ENCODE results near the gene SCIMP. TPM values are rescaled to one million over a fixed set of nuclear protein-coding genes. Genes with fewer than 3 reads are reported as not detected.

SCIMP gene
- total RNA-seq, result not detected in 2 replicates

DNA sequence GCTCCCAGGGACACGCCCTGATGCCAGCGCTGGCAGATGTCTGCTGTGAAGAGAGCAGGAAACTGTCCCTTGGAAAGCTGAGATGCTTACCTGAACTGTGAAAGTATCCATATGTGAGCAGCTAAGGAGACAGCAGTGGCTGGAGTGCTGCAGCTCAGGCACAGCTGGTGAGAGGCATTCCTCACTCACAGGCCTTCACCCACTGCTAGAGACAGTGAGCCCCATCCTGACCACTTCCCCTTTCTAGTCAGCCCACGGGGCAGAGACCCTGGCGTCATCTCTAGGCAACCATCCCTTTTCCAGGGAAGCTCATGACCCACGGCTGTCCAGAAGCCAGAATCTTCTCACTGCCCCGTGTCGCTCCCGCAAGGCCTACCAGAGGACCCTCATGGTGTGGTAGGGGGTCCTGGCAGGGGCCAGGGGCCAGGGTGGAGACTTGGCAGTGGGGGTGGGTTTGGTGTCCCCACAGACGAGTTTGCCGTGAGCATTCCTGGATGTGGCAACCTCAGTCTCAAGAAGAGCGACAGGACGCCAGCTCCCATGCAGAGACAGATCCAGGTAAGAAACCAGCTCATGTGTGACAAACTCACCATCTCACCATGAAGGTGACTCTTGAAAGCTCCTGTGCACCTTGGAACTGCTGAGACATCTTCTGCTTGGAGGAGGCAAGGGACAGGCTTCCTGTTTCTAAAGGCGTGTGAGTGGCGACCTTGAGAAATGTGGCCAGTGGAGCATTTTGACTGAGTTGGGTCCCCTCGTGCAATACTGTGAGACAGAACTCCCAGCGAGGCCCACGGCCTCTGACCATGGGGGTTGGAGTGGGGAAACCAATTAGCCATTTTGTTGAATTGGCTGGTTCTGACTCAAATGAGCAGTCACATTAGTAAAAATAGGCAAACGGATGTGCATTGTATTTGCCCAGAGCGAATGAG is at the start of gene SCIMP:
TSS of gene SCIMP (minus strand) at position 216 of the 932 bp plus-strand sequence. CDS start at position 111, 105 bp downstream.

DNA sequence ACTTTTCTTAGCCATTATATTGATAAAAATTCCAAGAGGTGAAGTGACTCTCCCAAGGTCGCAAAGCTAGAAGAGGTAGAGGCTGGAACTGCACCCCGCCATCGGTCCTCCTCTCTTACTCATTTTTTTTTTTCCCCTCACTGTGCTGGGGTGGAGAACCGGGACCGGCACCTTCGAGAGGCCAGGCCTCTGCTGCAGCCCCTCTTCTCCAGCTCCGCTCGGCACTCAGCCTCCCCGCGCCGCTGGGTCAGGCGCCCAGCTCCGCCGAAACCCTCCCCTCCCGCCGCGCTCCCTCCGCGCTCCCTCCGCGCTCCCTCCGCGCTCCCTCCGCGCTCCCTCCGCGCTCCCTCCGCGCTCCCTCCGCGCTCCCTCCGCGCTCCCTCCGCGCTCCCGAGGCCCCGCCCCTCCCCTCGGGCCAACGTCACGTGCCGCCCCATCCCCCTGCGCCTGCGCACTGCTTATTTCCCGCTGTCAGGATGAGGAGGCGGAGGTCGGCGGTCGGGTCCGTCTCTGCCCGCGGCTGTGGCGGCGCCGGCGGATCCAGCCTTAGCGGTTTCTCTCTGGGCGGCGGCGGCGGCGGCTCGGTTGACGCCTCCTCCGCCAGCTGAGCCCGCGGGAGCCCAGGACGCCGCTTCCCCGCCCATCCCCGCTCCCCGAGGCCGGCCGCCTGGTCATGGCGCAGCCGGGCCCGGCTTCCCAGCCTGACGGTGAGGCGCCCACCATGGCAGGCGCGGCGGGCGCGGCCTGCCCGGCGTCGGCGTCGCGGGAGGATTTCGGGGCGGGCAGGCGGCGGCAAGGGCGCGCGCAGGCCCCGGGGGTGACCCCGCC is 47.4 kb upstream of the SCIMP start, which contains the start of gene RABEP1:
TSS of gene RABEP1 (plus strand) at position 471 of the 828 bp plus-strand sequence. CDS start at position 674, 203 bp downstream.

DNA sequence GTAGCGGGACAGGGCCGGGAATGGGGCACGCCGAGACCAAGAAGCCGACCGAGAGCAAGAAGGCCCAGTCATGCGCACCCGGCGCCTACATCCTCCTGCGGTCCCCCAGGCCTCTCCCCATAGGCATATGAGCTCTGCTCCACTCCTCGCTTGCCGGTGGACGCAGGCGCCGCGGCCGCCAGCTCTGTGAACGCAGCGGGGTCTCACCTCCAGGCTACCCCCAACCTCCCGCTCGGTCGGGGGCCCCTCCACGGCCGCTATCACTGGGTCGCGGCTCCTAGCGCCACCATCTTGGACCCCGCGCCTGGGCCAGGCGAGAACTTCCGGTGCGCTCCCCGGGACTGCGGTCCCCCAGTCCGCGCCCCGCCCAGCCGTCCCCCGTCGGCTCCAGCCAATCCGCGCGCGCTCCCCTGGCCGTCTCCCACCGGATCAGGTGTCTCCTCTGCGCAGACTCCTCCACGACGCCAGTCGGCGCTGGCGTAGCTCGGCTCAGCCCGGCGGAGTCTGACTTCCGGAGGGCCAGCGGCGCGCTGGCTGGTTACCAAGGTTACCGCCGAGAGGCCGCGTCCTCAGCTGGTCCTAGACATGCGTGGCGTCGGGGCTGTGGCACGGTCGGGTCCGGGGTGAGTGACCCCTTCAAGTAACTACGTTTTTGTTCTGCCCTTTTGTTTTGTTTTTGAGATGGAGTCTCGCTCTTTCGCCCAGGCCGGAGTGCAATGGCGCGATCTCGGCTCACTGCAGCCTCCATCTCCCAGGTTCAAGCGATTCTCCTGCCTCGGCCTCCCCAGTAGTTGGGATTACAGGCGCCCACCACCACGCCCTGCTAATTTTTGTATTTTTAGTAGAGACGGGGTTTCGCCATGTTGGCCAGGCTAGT is 42.9 kb downstream of the SCIMP start, which contains the start of gene ZNF594:
TSS of gene ZNF594 (minus strand) at position 328 of the 877 bp plus-strand sequence. CDS start 7,612 bp downstream, outside the sequence.

Other genes with a start within 250 kb of the SCIMP start
- 9.7 and 22.2 TPM in 2 replicates for gene CAMTA2, start 247.2 kb downstream of the SCIMP start, total RNA-seq
- 0.08 TPM in 1 of 2 replicates, not detected in the other for gene INCA1, start 237.3 kb downstream of the SCIMP start, total RNA-seq
- gene KIF1C, start 236.9 kb downstream of the SCIMP start, total RNA-seq, result 73.7 and 76.2 TPM in 2 replicates
- gene SLC52A1, start 199.4 kb downstream of the SCIMP start, total RNA-seq, result 0.08 and 0.62 TPM in 2 replicates
- gene ZFP3, start 156.4 kb downstream of the SCIMP start, total RNA-seq, result 0.30 and 0.94 TPM in 2 replicates
- gene ZNF232, start 123.0 kb downstream of the SCIMP start, total RNA-seq, result 5.8 and 5.9 TPM in 2 replicates
- under 0.01 TPM in 1 of 2 replicates, not detected in the other for gene USP6, start 118.8 kb downstream of the SCIMP start, total RNA-seq
- gene ZNF594, start 43.0 kb downstream of the SCIMP start, total RNA-seq, result 0.87 and 2.1 TPM in 2 replicates
- 19.8 and 28.0 TPM in 2 replicates for gene RABEP1, start 47.4 kb upstream of the SCIMP start, total RNA-seq
- gene NUP88, start 184.8 kb upstream of the SCIMP start, total RNA-seq, result 68.5 and 96.7 TPM in 2 replicates
- gene RPAIN, start 185.3 kb upstream of the SCIMP start, total RNA-seq, result 25.1 and 31.0 TPM in 2 replicates
- 315 and 586 TPM in 2 replicates for gene C1QBP, start 204.3 kb upstream of the SCIMP start, total RNA-seq
- gene DHX33, start 234.1 kb upstream of the SCIMP start, total RNA-seq, result 6.1 and 10.8 TPM in 2 replicates

Data from hair follicular keratinocyte (primary cell).